Measurements from ENCODE around the gene MPP1.

MPP1 gene

GRCh38 chrX:154731881-154732280 lies 73.4 kb downstream of the MPP1 start:
- DNase-seq (ENCODE audit: low read depth): no peak

GRCh38 chrX:154731184-154731583 lies 74.1 kb downstream of the MPP1 start:
- no peak for DNase-seq (ENCODE audit: low read depth)

- DNase-seq (ENCODE audit: low read depth): no peak
Observed at GRCh38 chrX:154730253-154730891, 74.9 kb downstream of the MPP1 start.

DNA sequence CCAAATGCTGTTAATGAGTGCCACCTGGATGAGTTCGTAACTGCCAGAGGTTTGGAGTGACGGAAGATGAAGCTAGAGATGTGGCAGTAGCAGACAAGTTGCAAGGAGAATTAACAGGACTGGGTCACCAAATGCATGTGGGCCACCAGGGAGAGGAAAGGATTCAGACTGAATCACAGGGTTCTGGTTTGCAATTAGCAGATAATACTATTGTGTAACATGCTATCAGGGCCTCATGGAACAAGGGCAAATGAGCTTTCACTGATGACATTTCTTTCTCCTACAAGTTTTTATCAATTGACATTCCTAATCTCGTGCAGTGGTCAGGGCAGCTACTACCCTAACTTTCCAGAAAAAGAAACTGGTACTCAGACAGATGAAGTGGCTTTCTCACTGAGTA lies 75.8 kb downstream of the MPP1 start:
- no peak for DNase-seq (ENCODE audit: low read depth)

Data from T follicular helper cell (primary cell).